T-helper 1 cell treated with Interleukin-12 subunit alpha and Interleukin-12 subunit beta and Interleukin-4 antibody, amounts not matched to agents 30 μg/mL and 1 μg/mL, for 36 hours (primary cell): ENCODE measurements around the gene PHAF1.
"Not testable (repeated sequence)": the region's sequence is repeated elsewhere in the genome, so short reads cannot be mapped to it uniquely, and the experiment has no call there.

Experiments
- H3K27ac Mint-ChIP-seq: one replicate; pipeline ENCODE4 v1.8.0; 2021; ENCODE audit warnings: mild to moderate bottlenecking, mixed read lengths
- H3K27me3 Mint-ChIP-seq: one replicate; pipeline ENCODE4 v1.8.0; 2021; ENCODE audit warnings: low read depth, mixed read lengths
- H3K36me3 Mint-ChIP-seq: one replicate; pipeline ENCODE4 v1.8.0; 2021; ENCODE audit warnings: low read depth, mixed read lengths
- H3K4me1 Mint-ChIP-seq: one replicate; pipeline ENCODE4 v1.8.0; 2021; ENCODE audit warnings: low read depth, mixed read lengths
- H3K4me3 Mint-ChIP-seq: one replicate; pipeline ENCODE4 v1.8.0; 2021; ENCODE audit warnings: mild to moderate bottlenecking, moderate library complexity, mixed read lengths
- H3K9me3 Mint-ChIP-seq: one replicate; pipeline ENCODE4 v1.8.0; 2021; ENCODE audit warnings: mixed read lengths

The PHAF1 gene

DNA sequence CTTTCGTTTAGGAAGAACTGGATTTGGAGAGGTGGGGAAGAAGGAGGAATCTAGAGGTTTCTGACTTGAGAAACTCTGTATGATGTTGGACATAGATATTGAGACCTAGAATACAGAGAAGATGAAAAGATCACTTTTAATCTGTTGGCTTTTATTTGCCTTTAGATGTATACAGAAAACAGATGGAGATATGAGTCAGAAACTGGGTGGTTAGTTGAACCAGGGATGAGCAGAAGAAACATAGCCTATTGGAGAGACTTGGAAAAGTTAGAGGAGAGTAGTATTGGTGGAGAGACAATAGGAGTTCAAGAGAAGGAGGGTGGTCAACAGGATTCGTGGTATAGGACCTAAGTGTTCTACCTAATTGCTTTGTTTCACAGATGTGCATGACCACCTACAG is 5.1 kb downstream of the PHAF1 start:
- peaks cover 9% of the 10 kb centered on the region for H3K36me3 Mint-ChIP-seq

DNA sequence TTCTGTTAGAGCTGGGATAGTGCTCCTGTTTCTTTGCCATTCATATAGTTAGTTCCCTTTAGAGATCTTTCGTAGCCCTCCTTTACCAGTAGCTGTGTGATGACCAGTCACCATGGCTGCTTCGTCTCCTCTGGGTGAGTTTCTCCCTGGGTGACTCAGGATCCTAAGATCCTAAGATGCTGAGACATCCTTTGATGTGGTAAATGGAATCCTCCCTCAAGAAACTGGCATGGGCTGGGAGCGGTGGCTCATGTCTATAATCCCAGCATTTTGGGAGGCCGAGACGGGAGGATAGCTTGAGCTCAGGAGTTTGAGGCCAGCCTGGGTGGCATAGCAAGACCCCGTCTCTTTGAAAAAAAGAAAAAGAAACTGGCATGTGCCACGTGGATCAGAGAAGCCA is 5.9 kb downstream of the PHAF1 start:
- Mint-ChIP-seq H3K4me3 (no peak overlapping the region), H3K4me1 (peaks cover 20% of the 10 kb centered on the region), H3K27me3 (no peaks in the 10 kb centered on the region), H3K36me3 (peaks cover 9% of the 10 kb centered on the region), H3K27ac (no peak overlapping the region), H3K9me3 (no peaks in the 10 kb centered on the region)

More for the DNA sequence above, 5.1 kb downstream of the PHAF1 start:
- H3K4me1 Mint-ChIP-seq, result peaks cover 25% of the 10 kb centered on the region
- no peaks in the 10 kb centered on the region for H3K27me3 Mint-ChIP-seq
- no peak overlapping the region for H3K27ac Mint-ChIP-seq
- no peak overlapping the region for H3K4me3 Mint-ChIP-seq
- no peaks in the 10 kb centered on the region for H3K9me3 Mint-ChIP-seq

DNA sequence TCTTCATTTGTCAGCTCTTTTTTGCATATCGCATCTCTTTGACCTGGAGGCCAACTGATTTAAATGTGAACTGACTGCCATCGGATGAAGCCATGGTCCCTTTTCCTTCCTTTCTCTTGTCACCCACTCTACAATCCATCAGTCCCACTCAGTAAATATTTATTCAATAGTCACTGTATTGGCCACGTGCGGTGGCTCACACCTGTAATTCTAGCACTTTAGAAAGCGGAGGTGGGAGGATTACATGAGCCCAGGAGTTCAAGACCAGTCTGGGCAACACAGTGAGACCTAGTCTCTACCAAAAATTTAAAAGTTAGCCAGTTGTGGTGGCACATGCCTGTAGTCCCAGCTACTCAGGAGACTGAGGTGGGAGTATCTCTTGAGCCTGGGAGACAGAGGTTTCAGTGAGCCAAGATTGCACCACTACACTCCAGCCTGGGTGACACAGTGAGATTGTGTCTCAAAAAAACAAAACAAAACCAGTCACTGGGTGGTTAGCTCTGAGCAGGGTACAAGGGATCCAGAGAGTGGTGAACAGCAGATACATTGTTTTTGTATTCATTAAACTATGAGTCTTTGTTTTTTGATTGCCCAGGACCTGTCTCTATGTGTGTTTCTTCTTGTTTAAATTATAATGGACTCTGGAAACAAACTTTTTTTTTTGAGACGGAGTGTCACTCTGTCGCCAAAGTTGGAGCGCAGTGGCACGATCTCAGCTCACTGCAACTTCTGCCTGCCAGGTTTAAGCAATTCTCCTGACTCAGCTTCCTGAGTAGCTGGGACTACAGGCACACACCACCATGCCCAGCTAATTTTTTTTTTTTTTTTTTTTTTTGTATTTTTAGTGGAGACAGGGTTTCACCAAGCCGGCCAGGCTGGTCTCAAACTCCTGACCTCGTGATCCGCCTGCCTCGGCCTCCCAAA is 6.9 kb downstream of the PHAF1 start:
- Mint-ChIP-seq H3K27me3 (no peaks in the 10 kb centered on the region), H3K27ac (no peak overlapping the region), H3K4me1 (peaks cover 13% of the 10 kb centered on the region), H3K4me3 (no peak overlapping the region), H3K36me3 (peaks cover 9% of the 10 kb centered on the region), H3K9me3 (no peaks in the 10 kb centered on the region)

DNA sequence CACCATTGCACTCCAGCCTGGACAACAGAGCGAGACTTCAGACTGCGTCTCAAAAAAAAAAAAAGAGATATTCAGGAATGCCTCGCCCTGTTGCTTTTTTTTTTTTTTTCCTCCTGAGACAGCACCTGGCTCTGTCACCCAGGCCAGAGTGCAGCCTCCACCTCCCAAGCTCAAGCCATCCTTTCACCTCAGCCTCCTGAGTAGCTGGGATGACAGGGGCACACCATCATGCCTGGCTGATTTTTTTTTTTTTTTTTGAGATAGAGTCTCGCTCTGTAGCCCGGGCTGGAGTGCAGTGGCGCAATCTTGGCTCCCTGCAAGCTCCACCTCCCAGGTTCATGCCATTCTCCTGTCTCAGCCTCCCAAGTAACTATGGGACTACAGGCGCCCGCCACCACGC is 8.0 kb downstream of the PHAF1 start:
- Mint-ChIP-seq H3K4me3 (no peak overlapping the region), H3K4me1 (peaks cover 3% of the 10 kb centered on the region), H3K36me3 (peaks cover 4% of the 10 kb centered on the region), H3K9me3 (no peaks in the 10 kb centered on the region), H3K27ac (no peak overlapping the region), H3K27me3 (no peaks in the 10 kb centered on the region)

DNA sequence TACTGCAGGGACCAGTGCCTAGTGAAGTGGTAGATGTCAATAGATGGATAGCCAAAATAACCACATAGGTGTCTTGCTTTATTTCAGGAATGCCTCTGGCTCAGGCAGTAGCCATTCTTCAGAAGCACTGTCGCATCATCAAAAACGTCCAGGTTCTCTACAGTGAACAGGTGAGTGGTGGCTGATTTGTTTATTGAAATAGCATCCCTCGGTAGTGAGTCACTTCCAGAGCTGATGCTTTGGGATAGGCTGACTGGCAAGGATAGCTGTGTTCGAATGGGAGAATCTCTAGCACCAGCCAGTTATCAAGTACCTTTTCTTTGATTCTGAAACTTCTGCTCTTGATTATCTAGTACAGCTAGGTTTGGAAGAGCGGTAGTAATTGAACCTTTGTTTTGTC is 10.3 kb downstream of the PHAF1 start:
- H3K4me1 Mint-ChIP-seq, result no peaks in the 10 kb centered on the region
- H3K36me3 Mint-ChIP-seq, result peaks cover 10% of the 10 kb centered on the region
- no peak overlapping the region for H3K4me3 Mint-ChIP-seq
- no peaks in the 10 kb centered on the region for H3K9me3 Mint-ChIP-seq
- H3K27ac Mint-ChIP-seq, result no peak overlapping the region
- no peaks in the 10 kb centered on the region for H3K27me3 Mint-ChIP-seq

DNA sequence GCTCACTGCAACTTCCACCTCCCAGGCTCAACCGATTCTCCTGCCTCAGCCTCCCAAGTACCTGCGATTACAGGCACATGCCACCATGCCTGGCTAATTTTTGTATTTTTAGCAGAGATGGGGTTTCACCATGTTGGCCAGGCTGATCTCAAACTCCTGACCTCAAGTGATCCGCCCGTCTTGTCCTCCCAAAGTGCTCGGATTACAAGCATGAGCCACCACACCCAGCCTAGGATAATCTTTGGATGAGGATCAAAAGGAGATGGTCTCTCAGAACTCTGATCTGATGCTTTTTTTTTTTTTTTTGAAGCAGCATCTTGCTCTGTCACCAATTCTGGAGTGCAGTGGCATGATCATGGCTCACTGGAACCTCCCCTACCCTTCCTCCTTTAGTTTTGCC is 13.1 kb downstream of the PHAF1 start:
- not testable (repeated sequence) for H3K9me3 Mint-ChIP-seq, H3K27ac Mint-ChIP-seq, H3K4me3 Mint-ChIP-seq, H3K4me1 Mint-ChIP-seq, H3K27me3 Mint-ChIP-seq
- peaks cover 16% of the 10 kb centered on the region for H3K36me3 Mint-ChIP-seq

DNA sequence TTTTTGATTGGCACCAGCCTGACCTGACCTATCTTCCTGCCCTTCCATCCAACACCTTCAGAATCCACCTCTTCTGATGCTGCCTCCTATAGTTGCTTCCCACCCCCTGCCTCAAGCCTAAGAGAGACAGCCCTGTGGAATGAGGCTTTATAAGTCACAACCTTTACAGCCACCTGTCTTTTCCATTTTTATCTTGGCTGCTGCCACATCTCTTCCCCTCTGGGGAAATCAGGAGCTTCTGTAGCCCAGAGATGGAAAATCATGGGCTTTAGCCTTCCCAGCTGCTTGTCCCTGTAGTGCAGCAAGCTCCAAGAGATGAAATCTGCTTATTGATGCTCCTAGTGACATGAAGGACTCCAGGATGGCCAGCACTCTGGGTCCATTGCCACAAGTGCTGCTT is 18.7 kb downstream of the PHAF1 start:
- Mint-ChIP-seq H3K36me3 (peaks cover 22% of the 10 kb centered on the region), H3K4me3 (no peak overlapping the region)

DNA sequence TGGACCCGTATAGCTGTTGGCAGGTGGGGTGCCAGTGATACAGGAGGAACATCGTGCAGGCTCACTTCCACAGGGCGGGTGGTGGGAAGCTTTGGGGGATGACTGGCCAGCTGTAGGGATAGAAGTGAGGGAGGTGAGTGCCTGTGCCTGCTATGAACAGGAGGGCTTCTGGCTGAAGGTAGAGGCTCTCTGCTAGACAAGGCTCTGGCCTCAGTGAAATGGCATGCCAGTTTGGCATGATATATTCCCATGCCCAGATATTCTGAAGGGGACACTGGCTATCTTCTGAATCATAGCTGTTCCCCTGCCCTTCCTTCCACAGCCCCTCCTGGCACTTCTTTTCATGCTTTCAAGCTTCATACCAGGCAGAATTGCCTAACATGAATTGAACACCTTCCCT is 19.1 kb downstream of the PHAF1 start:
- Mint-ChIP-seq H3K27ac (no peak overlapping the region), H3K9me3 (no peaks in the 10 kb centered on the region), H3K36me3 (peaks cover 18% of the 10 kb centered on the region), H3K4me1 (peaks cover 2% of the 10 kb centered on the region), H3K27me3 (no peaks in the 10 kb centered on the region), H3K4me3 (no peak overlapping the region)

More for the DNA sequence above, 18.7 kb downstream of the PHAF1 start:
- peaks cover 2% of the 10 kb centered on the region for H3K4me1 Mint-ChIP-seq
- no peaks in the 10 kb centered on the region for H3K9me3 Mint-ChIP-seq
- no peak overlapping the region for H3K27ac Mint-ChIP-seq
- no peaks in the 10 kb centered on the region for H3K27me3 Mint-ChIP-seq

DNA sequence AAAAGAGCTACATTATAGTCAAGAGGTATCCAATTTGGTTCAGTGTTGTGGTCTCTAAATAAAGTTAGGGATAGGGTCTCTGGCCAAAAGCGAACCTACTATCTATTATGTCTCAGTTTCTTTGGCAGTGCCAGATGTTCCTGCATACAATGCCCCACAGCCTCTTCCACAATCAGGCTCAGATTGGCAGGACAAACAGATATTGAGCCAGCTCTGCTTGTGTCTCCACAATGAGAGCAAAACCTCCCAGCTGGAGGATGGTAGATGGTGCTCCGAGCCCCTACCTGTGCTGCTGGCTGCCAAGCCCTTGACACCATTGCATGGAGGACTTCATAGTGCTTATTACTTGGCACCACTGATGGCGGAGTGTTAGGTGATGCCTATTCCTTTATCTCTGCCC is 19.7 kb downstream of the PHAF1 start:
- H3K9me3 Mint-ChIP-seq, result no peaks in the 10 kb centered on the region
- H3K27ac Mint-ChIP-seq, result no peak overlapping the region
- H3K4me1 Mint-ChIP-seq, result peaks cover 2% of the 10 kb centered on the region
- H3K27me3 Mint-ChIP-seq, result no peaks in the 10 kb centered on the region
- peaks cover 19% of the 10 kb centered on the region for H3K36me3 Mint-ChIP-seq
- H3K4me3 Mint-ChIP-seq, result no peak overlapping the region

DNA sequence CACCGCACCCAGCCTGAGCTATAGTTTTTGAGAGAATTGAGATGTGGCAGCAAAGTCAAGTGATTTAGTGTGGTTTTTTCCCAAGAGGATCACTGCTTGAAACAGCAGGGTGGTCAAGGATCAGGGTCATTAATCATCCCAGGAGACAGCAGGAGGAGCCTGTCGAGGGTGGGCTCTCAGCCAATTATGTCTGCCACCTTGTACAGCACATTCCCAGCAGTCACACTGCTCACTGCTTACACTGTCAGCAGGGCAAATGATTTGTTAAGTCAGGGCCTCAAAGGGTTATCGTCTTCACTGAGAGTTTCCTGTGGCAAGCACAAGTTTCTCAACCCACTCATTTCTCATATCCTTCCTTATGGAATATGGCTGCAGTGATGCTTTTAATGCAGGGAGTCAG is 27.9 kb downstream of the PHAF1 start:
- Mint-ChIP-seq H3K36me3 (peaks cover 31% of the 10 kb centered on the region), H3K9me3 (no peaks in the 10 kb centered on the region), H3K4me1 (no peaks in the 10 kb centered on the region), H3K4me3 (no peak overlapping the region), H3K27me3 (no peaks in the 10 kb centered on the region), H3K27ac (no peak overlapping the region)

DNA sequence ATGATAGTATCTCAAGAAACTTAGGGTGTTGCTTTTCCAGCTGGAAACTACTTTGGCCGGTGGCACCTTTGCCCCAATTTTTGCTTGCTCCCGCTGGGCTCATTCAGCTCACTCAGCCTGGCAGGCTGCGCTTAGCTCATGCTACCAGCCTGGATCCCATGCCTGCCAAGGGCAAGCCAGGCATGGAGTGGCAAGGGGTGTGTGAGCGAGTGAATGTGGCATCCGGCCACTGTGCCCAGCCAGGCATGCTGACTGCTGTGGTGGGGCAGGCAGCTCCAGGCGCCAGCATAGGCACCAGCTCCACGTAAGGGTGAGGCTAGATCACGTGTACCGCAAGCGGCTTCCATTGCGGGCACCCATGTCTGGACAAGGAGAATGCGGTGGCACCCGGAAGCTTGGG is 31.6 kb downstream of the PHAF1 start:
- Mint-ChIP-seq H3K27ac (no peak overlapping the region), H3K4me1 (no peaks in the 10 kb centered on the region), H3K27me3 (no peaks in the 10 kb centered on the region), H3K36me3 (peaks cover 30% of the 10 kb centered on the region), H3K4me3 (no peak overlapping the region), H3K9me3 (no peaks in the 10 kb centered on the region)

DNA sequence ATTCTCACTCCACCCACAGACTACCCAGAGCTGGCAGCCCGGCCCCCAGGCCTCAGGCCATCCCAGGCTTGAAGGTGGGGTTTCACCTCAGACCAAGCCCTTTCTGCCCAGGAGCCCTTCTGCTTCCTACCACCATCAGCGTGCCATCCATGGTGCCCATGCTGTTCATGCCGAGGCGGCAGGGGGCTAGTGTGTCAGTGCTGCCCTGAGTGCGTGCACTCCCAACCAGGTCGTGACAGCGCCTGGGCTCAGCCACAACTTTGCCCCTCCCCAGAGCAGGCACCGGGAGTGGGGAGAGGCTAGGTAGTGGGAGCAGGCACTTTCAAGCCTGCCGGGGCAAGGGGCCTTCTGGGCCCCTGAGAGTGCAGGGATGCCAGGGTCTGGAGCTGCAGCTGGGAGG is 32.6 kb downstream of the PHAF1 start:
- Mint-ChIP-seq H3K9me3 (no peaks in the 10 kb centered on the region), H3K27ac (no peak overlapping the region), H3K27me3 (no peaks in the 10 kb centered on the region), H3K4me1 (no peaks in the 10 kb centered on the region), H3K4me3 (no peak overlapping the region), H3K36me3 (peaks cover 33% of the 10 kb centered on the region)

DNA sequence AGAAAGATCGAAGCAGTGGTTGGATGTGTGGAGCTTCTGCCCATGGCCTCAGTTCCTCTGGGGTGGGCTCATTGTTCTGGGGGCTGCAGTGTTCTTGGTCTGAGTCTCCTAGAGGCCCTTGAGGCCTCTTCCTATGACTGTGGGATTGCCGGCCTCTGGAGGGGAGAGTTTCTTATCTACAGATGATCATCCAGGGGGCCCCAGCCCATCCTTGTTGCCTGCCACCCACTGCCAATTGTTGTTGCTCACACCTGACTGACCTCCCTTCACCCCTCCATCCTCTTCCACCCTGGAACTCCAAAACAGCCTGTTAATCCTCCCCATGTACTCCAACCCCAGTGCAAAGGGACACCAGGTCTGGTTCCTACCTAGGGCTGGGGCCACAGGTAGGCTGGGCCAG is 35.2 kb downstream of the PHAF1 start:
- Mint-ChIP-seq H3K4me1 (peaks cover 2% of the 10 kb centered on the region), H3K4me3 (no peak overlapping the region), H3K9me3 (no peaks in the 10 kb centered on the region), H3K27me3 (no peaks in the 10 kb centered on the region), H3K36me3 (peaks cover 40% of the 10 kb centered on the region), H3K27ac (no peak overlapping the region)

DNA sequence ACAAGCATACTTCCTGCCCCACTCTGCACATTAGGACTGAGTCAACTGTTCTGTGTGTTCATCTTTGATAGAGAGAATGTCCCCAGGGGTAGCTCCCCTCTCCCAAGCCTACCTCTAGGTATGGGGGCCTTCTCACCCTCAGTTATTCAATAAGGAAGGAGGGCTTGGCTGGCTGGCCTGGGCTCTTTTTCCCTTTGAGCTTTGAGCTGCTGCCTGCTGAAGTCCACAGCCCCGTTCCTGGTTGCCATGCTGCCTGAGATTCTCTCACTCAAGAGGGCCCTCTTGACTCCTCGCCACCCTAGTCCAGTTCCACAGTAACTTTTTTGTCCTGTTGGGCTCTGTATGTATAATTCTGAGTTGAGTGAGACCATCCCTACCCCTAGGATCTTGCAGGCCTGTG is 36.0 kb downstream of the PHAF1 start:
- peaks cover 2% of the 10 kb centered on the region for H3K4me1 Mint-ChIP-seq
- no peaks in the 10 kb centered on the region for H3K27me3 Mint-ChIP-seq
- peaks cover 33% of the 10 kb centered on the region for H3K36me3 Mint-ChIP-seq
- peak overlapping the region; percentile 31 for H3K27ac Mint-ChIP-seq
- no peaks in the 10 kb centered on the region for H3K9me3 Mint-ChIP-seq
- H3K4me3 Mint-ChIP-seq, result no peak overlapping the region

DNA sequence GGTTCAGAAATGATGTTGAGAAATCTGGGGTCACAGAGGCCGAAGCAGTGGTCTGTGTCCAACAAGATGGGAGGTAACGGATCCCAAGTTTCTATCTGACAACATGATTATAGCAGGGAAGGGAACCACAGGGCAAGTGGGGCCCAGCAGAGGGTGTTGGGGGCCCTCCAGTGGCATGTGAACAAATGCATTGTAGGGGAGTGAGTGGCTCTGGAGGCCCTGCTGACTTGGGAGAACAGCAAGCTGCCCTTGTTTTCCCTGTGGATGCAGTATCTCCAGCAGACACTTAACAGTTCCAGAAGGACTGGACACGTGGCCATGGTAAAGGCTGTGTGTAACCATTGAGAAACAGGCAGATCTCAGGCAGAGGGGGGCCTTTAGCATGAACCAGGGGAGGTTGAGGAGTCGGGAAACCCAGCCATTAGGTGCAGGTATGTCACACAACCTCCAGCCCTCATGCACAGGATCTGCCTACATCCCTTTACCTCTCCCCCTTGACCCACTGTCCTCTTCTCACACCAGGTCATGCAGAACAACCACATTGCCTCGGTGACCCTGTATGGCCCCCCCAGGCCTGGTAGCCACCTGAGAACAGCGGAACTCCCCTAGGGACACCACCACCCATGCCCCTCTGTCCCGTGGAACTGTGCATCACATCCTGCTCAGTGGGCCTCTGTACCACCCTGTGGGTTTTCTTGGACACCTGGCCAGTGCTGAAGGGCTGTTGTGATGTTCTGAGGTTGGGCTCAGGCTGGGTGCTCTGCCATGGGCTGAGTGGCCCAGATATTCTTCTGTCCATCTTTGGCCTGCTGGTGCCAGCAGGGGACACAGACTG is 37.0 kb downstream of the PHAF1 start:
- peaks cover 9% of the 10 kb centered on the region for H3K4me1 Mint-ChIP-seq
- H3K9me3 Mint-ChIP-seq, result no peaks in the 10 kb centered on the region
- no peaks in the 10 kb centered on the region for H3K27me3 Mint-ChIP-seq
- H3K36me3 Mint-ChIP-seq, result peaks cover 28% of the 10 kb centered on the region
- H3K4me3 Mint-ChIP-seq, result no peak overlapping the region
- no peak overlapping the region for H3K27ac Mint-ChIP-seq
